ENCODE data around the gene ATP5PD.
"Not testable (repeated sequence)": the region's sequence is repeated elsewhere in the genome, so short reads cannot be mapped to it uniquely, and the experiment has no call there.

The ATP5PD gene

GRCh38 chr17:75006653-75007052 lies 40.1 kb downstream of the ATP5PD start:
- Mint-ChIP-seq H3K36me3 (ENCODE audit: low read depth) (no peaks in the 10 kb centered on the region), H3K27me3 (no peaks in the 10 kb centered on the region), H3K9me3 (no peaks in the 10 kb centered on the region), H3K27ac (no peak overlapping the region), H3K4me1 (peaks cover 17% of the 10 kb centered on the region), H3K4me3 (no peak overlapping the region)
- DNase-seq (no peak), ATAC-seq (no peak)

- not testable (repeated sequence) for H3K27me3 Mint-ChIP-seq; H3K9me3 Mint-ChIP-seq; H3K4me3 Mint-ChIP-seq; DNase-seq; H3K27ac Mint-ChIP-seq; ATAC-seq; H3K36me3 Mint-ChIP-seq (ENCODE audit: low read depth)
- H3K4me1 Mint-ChIP-seq: peaks cover 11% of the 10 kb centered on the region
These were observed 40.7 kb downstream of the ATP5PD start for GRCh38 chr17:75006084-75006483.

DNA sequence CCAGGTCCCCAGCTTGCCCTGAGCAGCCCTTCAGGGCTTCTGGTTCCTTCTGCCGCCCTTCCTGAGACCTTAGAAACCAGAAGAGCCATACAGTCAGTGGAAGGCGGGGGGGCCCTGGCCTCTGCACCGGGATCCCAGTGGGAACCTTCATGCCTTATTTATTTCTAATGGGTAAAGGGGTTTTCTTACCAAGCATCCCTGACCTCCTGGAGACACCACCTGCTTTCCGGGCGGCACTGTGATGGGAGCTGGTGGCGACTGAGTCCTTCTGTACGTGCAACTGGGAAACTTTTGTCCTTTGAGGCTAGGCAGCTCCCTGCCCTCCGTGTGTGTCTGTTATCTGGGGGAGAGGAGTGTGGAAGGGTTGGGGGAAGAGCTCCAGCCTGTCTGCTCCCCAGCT lies 41.5 kb downstream of the ATP5PD start:
- ATAC-seq: no peak
- H3K36me3 Mint-ChIP-seq (ENCODE audit: low read depth): no peaks in the 10 kb centered on the region
- no peak overlapping the region for H3K27ac Mint-ChIP-seq

DNA sequence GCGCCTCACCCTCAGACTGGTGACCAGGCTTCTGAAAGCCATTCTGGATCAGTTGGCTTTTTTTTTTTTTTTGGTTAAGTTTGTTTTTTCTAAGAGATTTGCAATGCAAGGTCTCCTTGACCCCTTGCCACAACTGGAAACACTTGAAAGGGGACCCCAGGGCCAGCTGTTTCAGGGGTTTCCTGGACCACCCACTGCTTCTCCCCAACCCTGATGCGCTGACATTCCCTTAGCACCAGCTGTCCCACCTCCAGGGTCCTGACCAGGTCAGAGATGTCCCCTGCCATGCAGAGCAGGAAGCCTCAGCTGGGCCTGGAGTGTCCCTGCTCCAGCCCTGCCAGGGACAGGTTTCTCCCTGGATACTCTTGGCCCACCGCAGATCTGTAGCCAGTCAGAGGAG lies 42.4 kb downstream of the ATP5PD start:
- no peak for ATAC-seq
- no peak for DNase-seq
- H3K4me1 Mint-ChIP-seq: peaks cover 7% of the 10 kb centered on the region
- no peak overlapping the region for H3K4me3 Mint-ChIP-seq
- no peak overlapping the region for H3K27ac Mint-ChIP-seq
- no peaks in the 10 kb centered on the region for H3K27me3 Mint-ChIP-seq
- no peaks in the 10 kb centered on the region for H3K36me3 Mint-ChIP-seq (ENCODE audit: low read depth)
- no peaks in the 10 kb centered on the region for H3K9me3 Mint-ChIP-seq

More for the DNA sequence above, 41.5 kb downstream of the ATP5PD start:
- H3K27me3 Mint-ChIP-seq: no peaks in the 10 kb centered on the region
- no peaks in the 10 kb centered on the region for H3K9me3 Mint-ChIP-seq
- no peak overlapping the region for H3K4me3 Mint-ChIP-seq
- H3K4me1 Mint-ChIP-seq: peaks cover 7% of the 10 kb centered on the region
- DNase-seq: no peak

- DNase-seq (no peak), ATAC-seq (no peak)
- no peaks in the 10 kb centered on the region for H3K36me3 Mint-ChIP-seq (ENCODE audit: low read depth)
- H3K27ac Mint-ChIP-seq: no peak overlapping the region
- H3K27me3 Mint-ChIP-seq: no peaks in the 10 kb centered on the region
- no peak overlapping the region for H3K4me3 Mint-ChIP-seq
- peaks cover 7% of the 10 kb centered on the region for H3K4me1 Mint-ChIP-seq
- H3K9me3 Mint-ChIP-seq: no peaks in the 10 kb centered on the region
These were observed 42.8 kb downstream of the ATP5PD start for GRCh38 chr17:75003957-75004355.

DNA sequence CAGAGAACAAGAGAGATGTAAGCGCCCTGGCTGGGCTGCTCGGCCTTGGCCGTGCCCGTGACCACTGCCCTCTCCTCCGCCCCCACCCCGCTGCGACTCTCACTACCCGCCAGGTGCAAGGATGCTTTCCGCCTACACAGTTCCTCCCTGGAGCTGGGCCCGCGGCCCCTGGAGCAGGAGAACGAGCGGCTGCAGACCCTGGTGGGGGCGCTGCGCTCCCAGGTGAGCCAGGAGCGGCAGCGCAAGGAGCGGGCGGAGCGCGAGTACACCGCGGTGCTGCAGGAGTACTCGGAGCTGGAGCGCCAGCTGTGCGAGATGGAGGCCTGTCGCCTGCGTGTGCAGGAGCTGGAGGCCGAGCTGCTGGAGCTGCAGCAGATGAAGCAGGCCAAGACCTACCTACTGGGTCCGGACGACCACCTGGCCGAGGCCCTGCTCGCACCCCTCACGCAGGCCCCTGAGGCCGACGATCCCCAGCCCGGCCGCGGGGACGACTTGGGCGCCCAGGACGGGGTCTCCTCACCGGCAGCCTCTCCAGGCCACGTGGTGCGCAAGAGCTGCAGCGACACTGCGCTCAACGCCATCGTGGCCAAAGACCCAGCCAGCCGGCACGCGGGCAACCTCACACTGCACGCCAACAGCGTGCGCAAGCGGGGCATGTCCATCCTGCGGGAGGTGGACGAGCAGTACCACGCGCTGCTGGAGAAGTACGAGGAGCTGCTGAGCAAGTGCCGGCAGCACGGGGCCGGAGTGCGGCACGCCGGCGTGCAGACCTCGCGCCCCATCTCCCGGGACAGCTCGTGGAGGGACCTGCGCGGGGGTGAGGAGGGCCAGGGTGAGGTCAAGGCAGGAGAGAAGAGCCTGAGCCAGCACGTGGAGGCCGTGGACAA lies 43.5 kb downstream of the ATP5PD start:
- Mint-ChIP-seq H3K9me3 (no peaks in the 10 kb centered on the region), H3K27me3 (no peaks in the 10 kb centered on the region), H3K36me3 (ENCODE audit: low read depth) (no peaks in the 10 kb centered on the region), H3K27ac (no peak overlapping the region), H3K4me1 (peaks cover 9% of the 10 kb centered on the region), H3K4me3 (no peak overlapping the region)
- ATAC-seq (no peak), DNase-seq (no peak)

GRCh38 chr17:75001915-75002843 lies 44.6 kb downstream of the ATP5PD start:
- Mint-ChIP-seq H3K4me1 (peaks cover 10% of the 10 kb centered on the region), H3K27ac (peak overlapping the region; percentile 23), H3K27me3 (no peaks in the 10 kb centered on the region), H3K4me3 (no peak overlapping the region), H3K9me3 (no peaks in the 10 kb centered on the region), H3K36me3 (ENCODE audit: low read depth) (no peaks in the 10 kb centered on the region)
- DNase-seq: no peak
- peak; percentile 57 for ATAC-seq

DNA sequence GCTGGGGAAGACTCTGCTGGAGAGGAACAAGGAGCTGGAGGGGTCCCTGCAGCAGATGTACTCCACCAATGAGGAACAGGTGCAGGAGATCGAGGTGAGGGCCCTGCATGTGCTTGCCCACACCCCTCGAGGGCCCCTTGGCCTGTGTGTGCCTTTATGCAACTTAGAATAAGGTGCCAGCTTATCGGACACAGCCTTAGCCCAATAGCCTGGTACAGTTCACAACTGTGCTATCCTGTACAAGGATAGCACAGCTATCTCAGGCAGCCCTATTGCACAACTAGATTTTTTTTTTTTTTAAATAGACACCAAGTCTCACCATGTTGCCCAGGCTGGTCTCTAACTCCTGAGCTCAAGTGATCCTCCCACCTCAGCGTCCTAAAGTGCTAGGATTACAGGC lies 47.2 kb downstream of the ATP5PD start:
- Mint-ChIP-seq H3K27ac (no peak overlapping the region), H3K27me3 (no peaks in the 10 kb centered on the region), H3K36me3 (ENCODE audit: low read depth) (no peaks in the 10 kb centered on the region), H3K9me3 (no peaks in the 10 kb centered on the region), H3K4me1 (peaks cover 10% of the 10 kb centered on the region), H3K4me3 (no peak overlapping the region)
- ATAC-seq (no peak), DNase-seq (no peak)

DNA sequence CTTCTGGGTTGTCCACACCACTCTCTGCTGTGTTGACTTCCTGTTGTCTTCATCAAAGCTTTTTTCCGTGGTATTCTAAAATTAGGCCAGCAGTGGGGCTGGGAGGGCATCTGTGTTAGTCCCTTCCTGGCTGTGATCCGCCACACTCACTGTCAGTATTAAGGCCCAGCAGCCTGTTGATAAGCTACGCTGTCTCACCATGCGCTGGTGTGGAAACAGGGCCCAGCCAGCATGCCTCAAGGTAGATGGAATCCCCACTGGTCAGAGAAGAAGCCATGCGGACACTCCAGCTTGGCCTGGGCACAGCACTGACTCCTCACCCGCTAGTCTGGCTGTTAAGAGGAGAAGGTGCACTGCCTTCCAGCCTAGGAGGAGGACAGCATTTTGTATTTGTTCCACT lies 48.0 kb downstream of the ATP5PD start:
- no peaks in the 10 kb centered on the region for H3K36me3 Mint-ChIP-seq (ENCODE audit: low read depth)
- H3K9me3 Mint-ChIP-seq: no peaks in the 10 kb centered on the region
- DNase-seq: no peak
- no peak for ATAC-seq
- H3K27me3 Mint-ChIP-seq: no peaks in the 10 kb centered on the region
- no peak overlapping the region for H3K4me3 Mint-ChIP-seq
- no peak overlapping the region for H3K27ac Mint-ChIP-seq
- H3K4me1 Mint-ChIP-seq: peaks cover 10% of the 10 kb centered on the region

- Mint-ChIP-seq H3K4me1 (peaks cover 4% of the 10 kb centered on the region), H3K36me3 (ENCODE audit: low read depth) (no peaks in the 10 kb centered on the region), H3K4me3 (no peak overlapping the region), H3K27me3 (no peaks in the 10 kb centered on the region), H3K9me3 (no peaks in the 10 kb centered on the region), H3K27ac (no peak overlapping the region)
- ATAC-seq (no peak), DNase-seq (no peak)
These were observed 50.9 kb downstream of the ATP5PD start for GRCh38 chr17:74995847-74996246.

GRCh38 chr17:74994440-74994839 lies 52.3 kb downstream of the ATP5PD start:
- Mint-ChIP-seq H3K27me3 (no peaks in the 10 kb centered on the region), H3K4me3 (no peak overlapping the region), H3K27ac (no peak overlapping the region), H3K4me1 (peaks cover 4% of the 10 kb centered on the region), H3K9me3 (no peaks in the 10 kb centered on the region), H3K36me3 (ENCODE audit: low read depth) (no peaks in the 10 kb centered on the region)
- DNase-seq (no peak), ATAC-seq (no peak)

DNA sequence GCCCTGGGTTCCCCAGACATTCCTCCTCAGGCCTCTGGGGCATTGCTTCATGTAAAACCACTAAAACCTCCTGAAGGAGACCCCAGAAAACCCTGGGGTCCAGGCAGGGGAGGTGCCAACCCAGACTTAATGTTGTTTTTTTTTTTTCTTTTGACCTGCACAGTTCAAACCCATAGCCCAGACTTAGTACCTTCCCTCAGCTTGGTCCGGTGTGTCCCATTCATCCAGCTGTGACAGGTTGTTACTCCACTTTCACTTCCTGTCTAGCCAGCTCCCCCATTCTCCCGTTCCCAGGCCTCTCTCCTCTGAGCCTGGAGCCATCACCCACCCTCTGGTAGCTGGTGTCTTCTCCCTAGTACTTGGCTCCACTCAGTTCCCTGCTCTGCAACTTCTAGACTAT lies 54.5 kb downstream of the ATP5PD start:
- Mint-ChIP-seq H3K9me3 (no peaks in the 10 kb centered on the region), H3K4me1 (peaks cover 3% of the 10 kb centered on the region), H3K4me3 (no peak overlapping the region), H3K27ac (no peak overlapping the region), H3K36me3 (ENCODE audit: low read depth) (no peaks in the 10 kb centered on the region), H3K27me3 (peaks cover 7% of the 10 kb centered on the region)
- DNase-seq (no peak), ATAC-seq (no peak)

- H3K4me3 Mint-ChIP-seq: no peak overlapping the region
These were observed 56.1 kb downstream of the ATP5PD start for GRCh38 chr17:74990581-74991105.

More at GRCh38 chr17:74990581-74991105, 56.1 kb downstream of the ATP5PD start:
- Mint-ChIP-seq H3K27ac (no peak overlapping the region), H3K36me3 (ENCODE audit: low read depth) (no peaks in the 10 kb centered on the region), H3K27me3 (peaks cover 18% of the 10 kb centered on the region), H3K4me1 (peaks cover 11% of the 10 kb centered on the region), H3K9me3 (no peaks in the 10 kb centered on the region)
- DNase-seq: no peak
- ATAC-seq: no peak

All from activated naive CD8-positive, alpha-beta T cell treated with anti-CD3 and anti-CD28 coated beads, Interleukin-2, amount 50 U/mL, for 24 hours (primary cell).